Lower leg skin (tissue), 4 donors: ENCODE data around the gene CCR4. TPM values are rescaled to one million over a fixed set of nuclear protein-coding genes. Genes with fewer than 3 reads are reported as not detected.

Experiments
- DNase-seq, 2 donors: peaks; one replicate each; pipeline ENCODE4 v3.0.0-alpha.2; 2019; ENCODE audit warnings: low spot score in 2 of 2
- H3K4me3 ChIP-seq: fragments of 200-600 bp; sonication (generic); 2 replicates; pipeline ENCODE4 v1.5.1; 2017; ENCODE audit warnings: mild to moderate bottlenecking, low read depth; ENCODE audit not compliant: poor library complexity, severe bottlenecking
- CTCF ChIP-seq, 3 donors: fragments of 450-650 bp; IDR thresholded peaks; one replicate each; pipeline ENCODE4 v1.5.1; 2016; ENCODE audit warnings: antibody characterized with exemption in 3 of 3, mild to moderate bottlenecking in 3 of 3, moderate library complexity in 2 of 3
- POLR2A ChIP-seq, 2 donors: fragments of 450-650 bp; IDR thresholded peaks; one replicate each; pipeline ENCODE4 v1.6.1; 2016 to 2017; ENCODE audit warnings: antibody characterized with exemption in 2 of 2, mild to moderate bottlenecking in 1 of 2, moderate library complexity in 1 of 2
- WGBS, 2 donors: methylation state at CpG; one replicate each; pipeline ENCODE4 v1.1.5; 2018; 5-methylcytosine and 5-hydroxymethylcytosine counted together
- intact Hi-C: fragments of 100-400 bp; cut with DNase I; formaldehyde crosslinking; loops from one replicate; pipeline ENCODE4 v1.15.0; 2023; ENCODE audit warnings: low total_unique reads
- total RNA-seq, 4 donors: library from RNA; depleted of rRNA; stranded (reverse); fragments of >200 nt; gene quantifications; one replicate each; pipeline ENCODE4 v1.1.0, GENCODE V29; 2016

Gene CCR4
- total RNA-seq, 4 donors from 2014 or later, result 0.23 to 0.69 (median 0.42) TPM

GRCh38 chr3:32989171-32989570 is 37.7 kb downstream of the CCR4 start:
- 84 to 91% methylated on average over 6 of the region's 6 CpGs for WGBS, 2 donors
- intact Hi-C loops, result no loop called here
- no peak overlapping the region for H3K4me3 ChIP-seq
- TF ChIP-seq CTCF (IDR thresholded peaks at IDR 0.05) (no peak), POLR2A (IDR thresholded peaks at IDR 0.05) (no peak)
- no peak for DNase-seq

- 53 to 65% methylated on average over 2 of the region's 2 CpGs for WGBS, 2 donors
- H3K4me3 ChIP-seq, result no peak overlapping the region
- intact Hi-C loops, result no loop called here
- no peak for TF ChIP-seq POLR2A (IDR thresholded peaks at IDR 0.05)
- no peak for TF ChIP-seq CTCF (IDR thresholded peaks at IDR 0.05)
- no peak for DNase-seq
These were observed 38.7 kb downstream of the CCR4 start for GRCh38 chr3:32990116-32990515.

- H3K4me3 ChIP-seq, result no peak overlapping the region
- no peak for TF ChIP-seq CTCF (IDR thresholded peaks at IDR 0.05)
- TF ChIP-seq POLR2A (IDR thresholded peaks at IDR 0.05), result no peak
- no peak for DNase-seq
- WGBS, 2 donors, result 56 to 72% methylated on average over 7 of the region's 7 CpGs
- intact Hi-C loops, result no loop called here
These were observed 40.3 kb downstream of the CCR4 start for GRCh38 chr3:32991781-32992180.

- intact Hi-C loops, result no loop called here
These were observed 40.9 kb downstream of the CCR4 start for GRCh38 chr3:32992310-32992686.

GRCh38 chr3:32994045-32994444 is 42.6 kb downstream of the CCR4 start:
- no peak overlapping the region for H3K4me3 ChIP-seq
- intact Hi-C loops, result no loop called here
- TF ChIP-seq CTCF (IDR thresholded peaks at IDR 0.05) (no peak), POLR2A (IDR thresholded peaks at IDR 0.05) (no peak)
- DNase-seq, result no peak
- 36 to 59% methylated on average over 5 of the region's 5 CpGs for WGBS, 2 donors

More at GRCh38 chr3:32992310-32992686, 40.9 kb downstream of the CCR4 start:
- no peak overlapping the region for H3K4me3 ChIP-seq
- DNase-seq, result no peak
- TF ChIP-seq POLR2A (IDR thresholded peaks at IDR 0.05) (no peak), CTCF (IDR thresholded peaks at IDR 0.05) (no peak)
- 92 to 96% methylated on average over 3 of the region's 3 CpGs for WGBS, 2 donors

GRCh38 chr3:32995098-32995497 is 43.7 kb downstream of the CCR4 start:
- H3K4me3 ChIP-seq, result no peak overlapping the region
- no peak for DNase-seq
- no peak for TF ChIP-seq POLR2A (IDR thresholded peaks at IDR 0.05)
- intact Hi-C loops, result no loop called here
- 86 to 88% methylated on average over 4 of the region's 4 CpGs for WGBS, 2 donors
